ACHN (cell line): ENCODE results near the gene IL7R.
"Not testable (repeated sequence)": the region's sequence is repeated elsewhere in the genome, so short reads cannot be mapped to it uniquely, and the experiment has no call there.

Experiments
- DNase-seq: peaks from one replicate; pipeline ENCODE4 v3.0.0-alpha.2; 2015
- in situ Hi-C: cut with HindIII; loops from 2 replicates; pipeline ENCODE4 v1.10.0; 2017; ENCODE audit warnings: low sequenced_read_pairs, low pct_ligation_motif_present, low pct_unique_long_range_greater_than_20kb

IL7R gene

GRCh38 chr5:35835796-35836742, 20.6 kb upstream of the IL7R start:
- in situ Hi-C loops = no loop called here
- DNase-seq = no peak

- no peak for DNase-seq
Observed at GRCh38 chr5:35838370-35839042, 18.2 kb upstream of the IL7R start.

GRCh38 chr5:35842856-35843255, 13.8 kb upstream of the IL7R start:
- in situ Hi-C loops = no loop called here

More at GRCh38 chr5:35838370-35839042, 18.2 kb upstream of the IL7R start:
- in situ Hi-C loops = no loop called here

GRCh38 chr5:35845508-35845907, 11.2 kb upstream of the IL7R start:
- in situ Hi-C loops, DNase-seq: not testable (repeated sequence)

More at GRCh38 chr5:35842856-35843255, 13.8 kb upstream of the IL7R start:
- DNase-seq = no peak

GRCh38 chr5:35847491-35847890, 9.2 kb upstream of the IL7R start:
- DNase-seq = no peak
- in situ Hi-C loops = no loop called here

- in situ Hi-C loops = no loop called here
- no peak for DNase-seq
Observed at GRCh38 chr5:35847961-35848360, 8.7 kb upstream of the IL7R start.

GRCh38 chr5:35849860-35850259, 6.8 kb upstream of the IL7R start:
- DNase-seq = no peak
- in situ Hi-C loops = no loop called here

GRCh38 chr5:35850967-35851680, 5.6 kb upstream of the IL7R start:
- DNase-seq = no peak
- in situ Hi-C loops = no loop called here

- peak; percentile 12 for DNase-seq
- in situ Hi-C loops = no loop called here
Observed at GRCh38 chr5:35852084-35852734, 4.5 kb upstream of the IL7R start.

- DNase-seq = no peak
- in situ Hi-C loops = no loop called here
Observed at GRCh38 chr5:35852773-35853172, 3.9 kb upstream of the IL7R start.

GRCh38 chr5:35853631-35854030, 3.1 kb upstream of the IL7R start:
- DNase-seq = no peak
- in situ Hi-C loops = no loop called here

- in situ Hi-C loops = no loop called here
- DNase-seq = no peak
Observed at GRCh38 chr5:35854248-35854647, 2.4 kb upstream of the IL7R start.

- in situ Hi-C loops = no loop called here
- no peak for DNase-seq
Observed at GRCh38 chr5:35855187-35855586, 1.5 kb upstream of the IL7R start.

GRCh38 chr5:35856186-35856764, 416 bp upstream of the IL7R start:
- in situ Hi-C loops, DNase-seq: not testable (repeated sequence)

GRCh38 chr5:35857606-35858205, 1.0 kb downstream of the IL7R start:
- no peak for DNase-seq
- in situ Hi-C loops = no loop called here

- no peak for DNase-seq
- in situ Hi-C loops = no loop called here
Observed at GRCh38 chr5:35859101-35859661, 2.5 kb downstream of the IL7R start.

GRCh38 chr5:35860686-35861085, 4.0 kb downstream of the IL7R start:
- in situ Hi-C loops = no loop called here
- no peak for DNase-seq

- no peak for DNase-seq
- in situ Hi-C loops = no loop called here
Observed at GRCh38 chr5:35861718-35862117, 5.0 kb downstream of the IL7R start.
